GM19455 (cell line): ENCODE results near the gene PABPC1L.
"Not testable (repeated sequence)": the region's sequence is repeated elsewhere in the genome, so short reads cannot be mapped to it uniquely, and the experiment has no call there.

ENCODE experiments used
- ATAC-seq: cut with Tn5 transposase; IDR thresholded peaks from one replicate; pipeline ENCODE4 v1.9.1; 2021; ENCODE audit not compliant: unreplicated experiment

The PABPC1L gene

DNA sequence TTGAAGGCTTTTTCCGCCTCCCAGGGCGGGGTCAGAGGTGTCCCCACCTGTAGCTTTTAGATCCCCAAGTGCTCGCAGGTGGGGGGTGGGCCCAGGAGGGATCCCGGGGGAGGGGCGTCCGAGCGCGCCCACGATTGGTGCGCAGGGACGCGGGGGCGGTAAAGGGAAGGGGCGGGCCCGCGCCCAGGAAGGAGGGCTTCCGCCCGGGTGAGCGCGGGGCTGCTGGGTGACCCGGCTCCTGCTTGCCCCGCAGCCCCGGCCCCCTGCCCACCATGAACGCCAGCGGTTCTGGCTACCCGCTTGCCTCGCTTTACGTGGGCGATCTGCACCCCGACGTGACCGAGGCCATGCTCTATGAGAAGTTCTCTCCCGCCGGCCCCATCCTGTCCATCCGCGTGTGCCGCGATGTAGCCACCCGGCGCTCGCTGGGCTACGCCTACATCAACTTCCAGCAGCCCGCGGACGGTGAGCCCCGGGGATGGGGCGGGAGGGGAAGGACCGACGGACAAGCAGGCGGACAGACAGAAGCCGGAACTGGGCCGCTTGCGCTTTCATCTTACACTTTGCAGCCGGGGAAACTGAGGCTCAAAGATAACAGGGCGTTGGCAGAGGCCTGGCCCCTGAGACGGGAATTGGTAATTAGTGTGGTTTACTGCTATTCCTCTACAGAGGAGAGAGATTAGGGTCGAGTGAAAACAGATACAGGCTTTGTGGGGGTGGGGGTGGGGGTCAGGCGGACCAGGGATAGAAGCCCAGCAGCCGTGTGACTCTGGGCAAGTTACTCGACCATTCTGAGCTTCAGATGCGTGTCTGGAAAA is at the start of gene PABPC1L:
TSS of gene PABPC1L (plus strand) at position 189 of the 818 bp plus-strand sequence. CDS start at position 273, 84 bp downstream.
- peak; percentile 83 for ATAC-seq

GRCh38 chr20:44861531-44862006 is 48.3 kb upstream of the PABPC1L start:
- ATAC-seq = no peak

- ATAC-seq = no peak
Measured at GRCh38 chr20:44862286-44862685, 47.6 kb upstream of the PABPC1L start.

GRCh38 chr20:44863365-44864084 is 46.3 kb upstream of the PABPC1L start:
- not testable (repeated sequence) for ATAC-seq

DNA sequence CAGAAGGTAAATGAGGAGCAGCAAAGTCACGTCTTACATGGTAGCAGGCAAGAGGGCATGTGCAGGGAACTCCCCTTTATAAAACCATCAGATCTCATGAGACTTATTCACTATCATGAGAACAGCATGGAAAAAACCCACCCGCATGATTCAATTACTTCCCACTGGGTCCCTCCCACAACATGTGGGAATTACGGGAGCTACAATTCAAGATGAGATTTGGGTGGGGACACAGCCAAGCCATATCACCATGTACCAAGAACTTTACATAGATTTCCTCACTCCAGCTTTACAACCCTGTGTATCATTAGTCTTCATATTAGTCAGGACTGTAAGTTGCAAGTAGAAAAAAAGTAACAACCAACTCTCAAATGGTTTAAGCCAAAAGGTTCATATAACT is 45.4 kb upstream of the PABPC1L start:
- ATAC-seq = not testable (repeated sequence)

- ATAC-seq = no peak
Measured at GRCh38 chr20:44866703-44867335, 43.0 kb upstream of the PABPC1L start.

- ATAC-seq = no peak
Measured at GRCh38 chr20:44869471-44869870, 40.4 kb upstream of the PABPC1L start.

DNA sequence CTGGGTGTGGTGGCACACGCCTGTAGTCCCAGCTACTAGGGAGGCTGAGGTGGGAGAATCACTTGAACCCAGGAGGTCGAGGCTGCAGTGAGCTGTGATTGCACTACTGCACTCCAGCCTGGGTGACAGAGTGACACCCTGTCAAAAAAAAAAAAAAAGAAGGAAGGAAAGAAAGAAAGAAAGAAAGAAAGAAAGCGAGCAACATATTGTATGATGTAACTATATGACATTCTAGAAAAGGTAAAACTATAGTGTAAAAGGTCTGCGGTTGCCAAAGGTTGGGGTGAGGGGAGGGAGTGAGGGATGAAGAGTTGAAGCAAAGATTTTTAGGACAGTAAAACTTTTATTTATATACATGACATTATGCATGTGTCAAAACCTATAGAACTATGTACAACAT is 27.5 kb upstream of the PABPC1L start:
- ATAC-seq = not testable (repeated sequence)

DNA sequence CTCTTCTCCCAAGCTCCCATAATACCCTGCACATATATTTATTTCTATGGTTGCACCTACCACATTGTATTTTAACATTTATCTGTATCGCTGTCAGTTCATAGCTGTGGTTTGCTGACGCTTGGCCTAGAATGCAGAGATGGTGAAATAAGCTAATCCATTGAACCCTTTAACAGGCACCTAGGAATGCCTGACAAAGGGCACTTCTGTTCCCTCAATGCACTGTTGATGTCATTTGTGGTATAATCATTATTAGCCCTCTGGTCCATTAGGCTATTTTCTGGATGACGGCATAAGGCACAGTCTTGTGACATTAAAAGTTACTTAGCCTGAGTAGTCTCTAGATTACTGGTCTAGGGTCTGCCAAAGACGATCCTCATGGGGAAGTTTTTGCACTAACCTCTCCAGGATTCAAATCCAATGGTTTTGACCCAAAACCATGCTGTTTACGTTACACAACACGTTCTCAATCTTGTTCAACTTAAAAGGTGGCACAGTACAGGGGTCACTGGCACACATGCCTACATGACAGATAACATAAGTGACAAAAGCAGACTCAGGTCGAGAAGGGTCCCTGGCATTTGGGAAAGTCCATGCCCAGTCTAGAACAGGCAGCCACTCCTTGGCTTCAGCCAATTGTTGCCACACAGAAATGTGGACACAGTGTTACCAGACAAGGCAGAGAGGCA is 26.5 kb upstream of the PABPC1L start:
- ATAC-seq = no peak

- no peak for ATAC-seq
Measured at GRCh38 chr20:44884907-44885391, 24.9 kb upstream of the PABPC1L start.

GRCh38 chr20:44885392-44886265 is 24.2 kb upstream of the PABPC1L start, which contains the start of gene YWHAB:
YWHAB (plus strand) TSS chr20:44885705; CDS start chr20:44901534, 15,829 bp downstream.
- peak; percentile 91 for ATAC-seq

DNA sequence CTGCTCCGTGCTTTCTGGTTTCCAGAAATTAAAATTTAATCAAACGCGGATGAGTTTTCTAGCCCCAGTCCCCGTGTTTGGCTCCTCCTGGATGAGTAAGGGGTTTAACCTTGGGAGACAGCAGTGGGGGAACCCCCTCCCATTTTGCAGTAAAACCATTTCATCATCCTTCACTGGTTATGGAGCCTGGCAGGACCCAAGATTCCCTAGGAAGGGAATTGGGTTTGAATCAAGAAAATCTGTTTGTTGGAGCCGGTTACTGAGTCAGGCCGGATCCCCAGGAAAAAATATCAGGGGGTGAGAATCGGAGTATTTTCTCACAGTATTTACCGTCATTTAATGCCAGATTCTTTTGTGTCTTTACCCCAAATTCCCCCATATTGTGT is 23.6 kb upstream of the PABPC1L start:
- ATAC-seq = no peak

- no peak for ATAC-seq
Measured at GRCh38 chr20:44886828-44887227, 23.0 kb upstream of the PABPC1L start.

DNA sequence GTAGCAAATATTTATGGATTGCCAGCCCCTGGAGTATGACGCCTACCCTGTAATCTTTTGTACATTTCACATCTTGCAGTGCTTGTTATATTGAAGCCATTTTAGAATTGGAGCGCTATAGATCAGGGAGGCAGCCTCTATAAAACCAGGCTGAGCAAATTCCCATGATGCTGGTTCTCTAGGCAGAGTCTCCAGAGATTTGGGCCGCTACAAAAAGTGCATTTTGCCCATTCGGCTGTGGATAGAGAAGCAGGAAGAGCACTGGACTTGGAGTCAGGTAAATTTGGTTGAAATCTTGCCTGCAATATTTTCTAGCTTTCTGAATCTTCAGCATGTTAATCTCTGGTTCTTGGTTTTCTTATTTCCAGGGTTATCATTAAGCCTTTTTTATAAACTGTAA is 22.4 kb upstream of the PABPC1L start:
- no peak for ATAC-seq

DNA sequence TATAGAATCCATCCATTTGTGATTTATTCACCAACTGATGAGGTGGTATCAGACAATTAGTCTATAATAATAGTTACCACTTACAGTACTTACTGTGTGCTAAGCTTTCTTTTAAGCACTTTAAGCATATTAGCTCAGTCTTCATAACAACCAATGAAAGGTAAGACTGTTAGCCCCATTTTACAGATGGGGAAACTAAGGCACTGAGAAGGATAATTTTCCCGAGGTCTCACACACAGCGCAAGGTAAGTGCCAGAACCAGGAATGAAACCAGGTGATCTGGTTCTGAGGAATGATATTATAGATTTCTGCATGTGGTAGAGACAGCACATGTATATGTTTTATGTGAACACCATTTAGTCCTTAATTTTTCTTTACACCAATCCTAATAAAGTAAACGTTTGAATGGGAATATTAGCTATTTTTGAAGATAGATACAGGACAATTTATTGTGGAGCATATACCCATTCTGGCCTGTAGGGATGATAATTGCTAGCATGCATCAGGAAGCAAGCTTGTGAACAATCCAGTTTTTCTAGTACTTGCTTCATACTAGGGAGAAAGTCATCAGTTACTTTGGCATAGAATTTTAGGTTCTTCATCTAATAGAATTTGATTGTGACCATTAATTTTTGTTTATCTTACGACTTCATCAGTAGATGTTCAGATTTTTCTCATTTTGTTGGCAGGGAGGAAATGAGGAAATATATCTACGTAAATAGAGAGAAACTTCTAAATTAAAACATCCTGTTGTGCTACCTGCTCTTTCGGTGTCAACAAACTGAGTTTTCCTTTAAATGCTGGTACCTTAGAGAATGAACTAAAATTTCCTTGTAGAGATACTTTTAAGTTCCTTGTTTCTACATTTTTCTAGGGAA is 21.4 kb upstream of the PABPC1L start:
- no peak for ATAC-seq

- no peak for ATAC-seq
Measured at GRCh38 chr20:44891826-44892225, 18.0 kb upstream of the PABPC1L start.

DNA sequence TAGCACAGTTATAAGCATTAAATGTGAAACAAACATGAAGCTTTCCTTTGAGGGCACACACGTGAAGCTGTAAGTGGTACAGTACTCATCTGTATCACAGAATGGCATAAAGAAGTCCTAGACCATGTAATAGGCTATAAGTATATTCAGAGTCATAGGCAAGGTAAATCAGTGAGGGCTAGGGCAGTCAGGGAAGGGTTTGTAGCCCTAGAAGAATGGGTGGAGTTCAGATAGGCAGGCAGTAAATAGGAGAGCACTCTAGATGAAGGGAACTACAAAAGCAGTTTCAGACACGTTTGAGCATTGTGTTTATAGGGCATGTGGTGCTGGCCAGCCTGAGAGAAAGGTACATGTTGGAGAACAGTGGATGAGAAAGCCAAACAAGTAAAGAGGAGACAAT is 14.9 kb upstream of the PABPC1L start:
- no peak for ATAC-seq

DNA sequence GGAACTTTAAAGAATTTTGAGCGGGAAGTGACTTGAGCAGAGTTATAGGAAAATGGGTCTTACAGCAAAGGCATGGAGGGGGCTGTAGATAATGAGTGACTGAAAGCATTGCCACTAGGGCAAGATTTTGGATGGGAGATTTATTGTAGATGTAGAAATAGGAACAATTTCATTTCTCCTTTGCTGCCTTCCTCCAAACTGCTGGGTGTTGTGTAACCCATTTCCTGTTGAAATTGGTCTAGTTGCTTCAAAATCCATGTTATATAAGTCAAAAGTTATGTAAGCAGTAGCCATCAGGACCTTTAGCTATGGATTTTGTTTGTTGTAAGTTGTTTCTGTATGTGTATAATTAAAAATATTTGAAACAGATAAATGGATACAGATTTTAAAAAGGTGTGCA is 13.3 kb upstream of the PABPC1L start:
- no peak for ATAC-seq

GRCh38 chr20:44897133-44897532 is 12.7 kb upstream of the PABPC1L start:
- no peak for ATAC-seq
